Ramos (cell line): Measurements from ENCODE around the gene IPO8.
"Not testable (repeated sequence)": the region's sequence is repeated elsewhere in the genome, so short reads cannot be mapped to it uniquely, and the experiment has no call there.

ENCODE experiments used
- in situ Hi-C: fragments of 300-500 bp; cut with MboI; formaldehyde crosslinking; loops from one replicate; pipeline ENCODE4 v1.14.3; 2022; ENCODE audit warnings: low sequenced_read_pairs; ENCODE audit not compliant: unreplicated experiment

IPO8 gene

GRCh38 chr12:30691122-30691879 lies 4.4 kb downstream of the IPO8 start:
- in situ Hi-C loops = no loop called here

GRCh38 chr12:30687265-30687986 lies 8.2 kb downstream of the IPO8 start:
- in situ Hi-C loops = no loop called here

GRCh38 chr12:30679241-30679640 lies 16.4 kb downstream of the IPO8 start:
- in situ Hi-C loops = no loop called here

GRCh38 chr12:30678221-30678620 lies 17.4 kb downstream of the IPO8 start:
- in situ Hi-C loops = no loop called here

- in situ Hi-C loops = no loop called here
Measured at GRCh38 chr12:30661210-30661609, 34.5 kb downstream of the IPO8 start.

GRCh38 chr12:30652034-30652696 lies 43.5 kb downstream of the IPO8 start:
- in situ Hi-C loops = no loop called here

GRCh38 chr12:30646821-30647220 lies 48.8 kb downstream of the IPO8 start:
- in situ Hi-C loops = no loop called here

GRCh38 chr12:30643366-30643765 lies 52.3 kb downstream of the IPO8 start:
- in situ Hi-C loops = no loop called here

GRCh38 chr12:30640392-30640791 lies 55.3 kb downstream of the IPO8 start:
- in situ Hi-C loops = no loop called here

GRCh38 chr12:30635385-30635784 lies 60.3 kb downstream of the IPO8 start:
- in situ Hi-C loops = no loop called here

GRCh38 chr12:30631740-30632139 lies 63.9 kb downstream of the IPO8 start:
- in situ Hi-C loops = no loop called here

- in situ Hi-C loops = no loop called here
Measured at GRCh38 chr12:30630979-30631285, 64.7 kb downstream of the IPO8 start.

- in situ Hi-C loops = no loop called here
Measured at GRCh38 chr12:30630076-30630978, 65.3 kb downstream of the IPO8 start.

- in situ Hi-C loops = no loop called here
Measured at GRCh38 chr12:30626847-30627246, 68.8 kb downstream of the IPO8 start.

- in situ Hi-C loops = no loop called here
Measured at GRCh38 chr12:30624009-30624408, 71.7 kb downstream of the IPO8 start.

- in situ Hi-C loops = no loop called here
Measured at GRCh38 chr12:30622509-30622908, 73.2 kb downstream of the IPO8 start.

GRCh38 chr12:30621663-30622241 lies 73.9 kb downstream of the IPO8 start:
- in situ Hi-C loops = not testable (repeated sequence)

- in situ Hi-C loops = no loop called here
Measured at GRCh38 chr12:30617346-30618016, 78.2 kb downstream of the IPO8 start.

GRCh38 chr12:30614031-30614430 lies 81.6 kb downstream of the IPO8 start:
- in situ Hi-C loops = no loop called here
